GM21367 (cell line): ENCODE measurements around the gene FBXO34.
"Not testable (repeated sequence)": the region's sequence is repeated elsewhere in the genome, so short reads cannot be mapped to it uniquely, and the experiment has no call there.

Experiments used
- ATAC-seq: cut with Tn5 transposase; IDR thresholded peaks from one replicate; pipeline ENCODE4 v1.9.1; 2021; ENCODE audit not compliant: unreplicated experiment

Gene FBXO34

GRCh38 chr14:55374771-55375170, 103.5 kb downstream of the FBXO34 start:
- ATAC-seq: no peak

DNA sequence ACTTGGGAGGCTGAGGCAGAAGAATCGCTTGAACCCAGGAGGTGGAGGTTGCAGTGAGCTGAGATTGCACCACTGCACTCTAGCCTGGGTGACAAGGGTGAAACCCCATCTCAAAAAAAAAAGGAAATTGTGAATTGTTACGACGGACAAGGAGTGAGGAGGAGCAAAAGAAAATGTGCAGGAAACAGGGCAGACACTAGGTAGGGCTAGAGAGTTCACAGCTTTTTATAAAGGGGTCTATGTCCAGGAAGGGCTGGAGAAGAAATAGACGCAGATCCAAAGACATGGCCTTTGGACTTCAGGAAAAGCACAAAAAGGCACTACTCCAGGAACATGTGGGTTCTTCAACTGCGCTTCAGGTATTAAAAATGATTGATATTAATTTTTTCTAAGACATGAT, 106.0 kb downstream of the FBXO34 start:
- ATAC-seq: no peak

DNA sequence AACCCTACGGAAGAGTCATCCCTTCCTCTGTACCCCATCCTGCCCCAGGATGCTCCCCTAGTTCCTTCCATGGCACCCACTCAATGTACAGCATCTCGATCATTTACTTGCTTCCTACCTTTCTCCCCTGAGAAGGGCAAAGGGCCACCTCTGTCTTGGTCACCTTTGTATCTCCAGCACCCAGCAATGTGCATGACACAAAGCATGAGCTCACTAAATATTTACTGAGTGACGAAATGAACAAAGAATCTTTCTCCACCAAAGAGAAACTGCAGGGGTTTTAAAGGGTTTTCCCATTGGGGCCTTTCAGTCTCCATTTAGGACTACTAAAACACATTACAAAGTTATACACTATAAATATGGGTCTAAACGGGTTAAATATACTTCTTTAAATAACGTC, 109.8 kb downstream of the FBXO34 start:
- no peak for ATAC-seq

DNA sequence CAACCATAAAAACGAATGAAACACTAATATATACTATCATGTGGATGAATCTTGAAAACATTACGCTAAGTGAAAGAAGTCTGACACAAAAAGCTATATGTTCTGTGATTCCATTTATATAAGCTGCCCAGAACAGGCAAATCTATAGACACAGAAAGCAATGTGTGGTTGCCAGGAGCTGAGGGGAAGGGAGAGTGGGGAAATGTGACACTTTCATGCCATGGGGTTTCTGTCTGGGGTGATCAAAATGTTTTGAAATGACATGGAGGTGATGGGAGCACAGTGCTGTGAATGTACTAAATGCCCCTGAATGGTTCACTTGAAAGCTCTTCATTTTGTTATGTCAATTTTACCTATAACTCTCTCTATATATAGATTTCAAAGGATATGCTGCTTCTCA, 110.3 kb downstream of the FBXO34 start:
- ATAC-seq: no peak

GRCh38 chr14:55382483-55382882, 111.3 kb downstream of the FBXO34 start:
- no peak for ATAC-seq

- not testable (repeated sequence) for ATAC-seq
Observed at GRCh38 chr14:55383056-55383466, 111.8 kb downstream of the FBXO34 start.

DNA sequence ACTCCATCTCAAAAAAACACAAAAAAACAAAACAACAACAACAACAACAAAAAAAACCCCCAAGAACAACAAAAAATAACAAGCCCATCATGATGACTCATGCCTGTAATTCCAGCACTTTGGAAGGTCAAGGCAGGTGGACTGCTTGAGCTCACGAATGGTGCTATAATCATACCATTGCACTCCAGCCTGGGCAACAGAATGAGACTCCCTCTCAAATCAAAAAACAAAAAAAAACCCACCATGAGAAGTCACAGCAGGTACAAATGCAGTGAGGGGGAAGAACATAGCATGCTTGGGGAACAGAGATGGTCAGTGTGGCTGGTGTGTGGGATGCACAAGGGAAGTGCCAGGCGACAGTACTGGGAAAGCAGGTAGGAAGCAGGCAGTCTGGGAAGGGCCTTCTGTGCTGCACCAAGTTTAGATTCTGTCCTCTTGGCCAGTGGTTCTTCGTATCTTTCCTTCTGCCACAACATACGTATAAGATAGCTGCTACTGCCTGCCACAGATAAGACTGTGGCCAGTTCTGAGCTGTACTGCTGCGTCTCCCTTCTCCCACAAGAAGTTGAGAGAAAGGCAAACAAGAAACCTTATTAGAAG, 112.4 kb downstream of the FBXO34 start:
- ATAC-seq: no peak

- no peak for ATAC-seq
Observed at GRCh38 chr14:55384536-55384935, 113.3 kb downstream of the FBXO34 start.

DNA sequence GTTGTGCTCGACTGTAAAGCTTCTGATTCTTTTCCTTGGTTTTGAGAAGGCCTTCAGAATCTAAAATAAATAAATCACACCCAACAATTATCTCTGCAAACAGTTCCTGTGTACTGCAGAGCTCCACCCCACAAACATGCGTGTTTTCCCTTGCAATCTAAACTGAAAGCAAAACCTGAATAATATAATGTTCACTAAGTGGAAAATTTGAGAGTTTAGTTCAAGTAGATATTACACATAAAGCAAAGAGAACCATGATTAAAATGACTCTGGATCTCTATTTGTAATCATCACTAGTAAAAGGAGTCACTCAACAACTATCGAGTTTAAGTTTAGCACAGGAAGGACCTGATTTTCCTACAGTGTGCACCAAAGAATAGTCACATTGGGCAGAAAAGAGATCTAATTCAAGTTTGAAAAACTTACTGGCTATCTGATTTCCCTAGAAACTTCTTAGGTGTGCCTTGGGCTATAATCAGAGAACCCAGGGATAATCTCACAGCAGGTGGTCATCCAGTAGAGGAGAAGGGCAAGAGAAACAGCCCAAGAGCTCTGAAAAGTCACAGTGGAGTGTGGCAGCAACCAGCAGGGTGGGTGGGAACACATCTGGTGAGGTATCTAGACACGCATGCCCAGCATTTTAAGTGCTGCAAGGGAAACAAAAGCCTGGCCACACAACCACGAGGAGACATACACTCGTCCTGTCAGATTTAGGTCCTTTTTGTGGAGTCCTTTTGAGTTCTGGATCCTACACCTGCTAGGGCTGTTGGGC, 115.0 kb downstream of the FBXO34 start:
- ATAC-seq: no peak

GRCh38 chr14:55387121-55387520, 115.9 kb downstream of the FBXO34 start:
- no peak for ATAC-seq

DNA sequence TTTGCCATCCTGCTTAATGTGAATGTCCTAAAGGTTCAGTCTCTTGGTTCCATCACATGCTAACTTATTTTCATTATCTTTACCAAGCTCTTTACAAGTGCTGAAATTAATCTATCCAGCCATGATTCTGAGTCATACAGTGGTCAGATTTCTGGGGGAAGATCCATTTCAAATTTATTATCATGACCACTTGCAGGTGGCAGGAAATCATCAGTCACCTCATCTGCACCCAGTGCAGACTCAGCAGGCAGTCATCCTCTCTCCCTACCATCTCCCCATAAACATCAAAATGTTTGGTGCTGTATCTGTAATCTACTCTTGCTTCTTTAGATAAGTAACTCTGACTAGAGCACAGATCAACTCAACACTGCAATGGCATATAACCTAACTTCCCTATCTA, 116.9 kb downstream of the FBXO34 start:
- ATAC-seq: no peak

- ATAC-seq: no peak
Observed at GRCh38 chr14:55389330-55389729, 118.1 kb downstream of the FBXO34 start.

- no peak for ATAC-seq
Observed at GRCh38 chr14:55398679-55399078, 127.5 kb downstream of the FBXO34 start.

- no peak for ATAC-seq
Observed at GRCh38 chr14:55399183-55399582, 128.0 kb downstream of the FBXO34 start.

- no peak for ATAC-seq
Observed at GRCh38 chr14:55399852-55400251, 128.6 kb downstream of the FBXO34 start.

DNA sequence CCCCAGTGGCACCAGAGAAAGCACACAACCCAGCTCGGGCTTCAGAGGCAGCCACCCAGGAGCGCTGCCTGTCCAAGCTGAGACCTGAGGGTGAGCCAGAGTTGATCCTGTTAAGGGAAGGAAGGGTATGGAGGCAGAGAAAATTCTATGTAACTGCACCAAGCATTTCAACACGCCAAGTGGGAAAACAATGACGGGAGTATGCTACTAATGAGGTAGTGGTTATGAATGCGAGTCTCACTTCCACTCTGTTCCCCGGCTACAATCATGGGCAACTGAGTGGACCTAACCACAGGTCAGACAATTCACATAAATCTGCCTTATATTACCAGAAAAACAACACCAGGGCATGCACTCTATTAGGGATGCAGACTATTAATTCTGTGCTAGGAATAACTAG, 130.5 kb downstream of the FBXO34 start:
- no peak for ATAC-seq
